ENCODE data around the gene SH3RF3.

SH3RF3 gene

GRCh38 chr2:109348190-109348589, 219.2 kb downstream of the SH3RF3 start:
- Histone ChIP-seq H3K4me1 (no peaks in the 10 kb centered on the region), H3K27me3 (ENCODE audit: low read depth) (no peaks in the 10 kb centered on the region), H3K4me3 (no peak overlapping the region), H3K36me3 (replicated peaks) (no peaks in the 10 kb centered on the region), H3K9me3 (no peaks in the 10 kb centered on the region)
- in situ Hi-C loops (cut with MboI; ENCODE audit: low sequenced_read_pairs): no loop called here
- DNase-seq (ENCODE audit: low spot score in 2 of 2): no peak

GRCh38 chr2:109348671-109349502, 219.9 kb downstream of the SH3RF3 start:
- Histone ChIP-seq H3K4me1 (no peaks in the 10 kb centered on the region), H3K4me3 (no peak overlapping the region), H3K36me3 (replicated peaks) (no peaks in the 10 kb centered on the region), H3K27me3 (ENCODE audit: low read depth) (no peaks in the 10 kb centered on the region), H3K9me3 (no peaks in the 10 kb centered on the region)
- in situ Hi-C loops (cut with MboI; ENCODE audit: low sequenced_read_pairs): no loop called here
- DNase-seq (ENCODE audit: low spot score in 2 of 2): peak in 1 of 2 experiments; percentile 16

- Histone ChIP-seq H3K27me3 (ENCODE audit: low read depth) (no peaks in the 10 kb centered on the region), H3K4me3 (no peak overlapping the region), H3K9me3 (no peaks in the 10 kb centered on the region), H3K36me3 (replicated peaks) (no peaks in the 10 kb centered on the region), H3K4me1 (no peaks in the 10 kb centered on the region)
- DNase-seq (ENCODE audit: low spot score in 2 of 2): no peak
- in situ Hi-C loops (cut with MboI; ENCODE audit: low sequenced_read_pairs): no loop called here
Observed at GRCh38 chr2:109349503-109350465, 220.8 kb downstream of the SH3RF3 start.

GRCh38 chr2:109350526-109350925, 221.5 kb downstream of the SH3RF3 start:
- no peaks in the 10 kb centered on the region for H3K4me1 ChIP-seq
- DNase-seq (ENCODE audit: low spot score in 2 of 2): no peak
- in situ Hi-C loops (cut with MboI; ENCODE audit: low sequenced_read_pairs): no loop called here
- H3K9me3 ChIP-seq: no peaks in the 10 kb centered on the region
- H3K27me3 ChIP-seq (ENCODE audit: low read depth): no peaks in the 10 kb centered on the region
- no peaks in the 10 kb centered on the region for H3K36me3 ChIP-seq (replicated peaks)
- no peak overlapping the region for H3K4me3 ChIP-seq

GRCh38 chr2:109351164-109351756, 222.3 kb downstream of the SH3RF3 start:
- H3K9me3 ChIP-seq: no peaks in the 10 kb centered on the region
- H3K36me3 ChIP-seq (replicated peaks): no peaks in the 10 kb centered on the region
- H3K4me3 ChIP-seq: no peak overlapping the region
- in situ Hi-C loops (cut with MboI; ENCODE audit: low sequenced_read_pairs): no loop called here
- no peaks in the 10 kb centered on the region for H3K4me1 ChIP-seq
- no peaks in the 10 kb centered on the region for H3K27me3 ChIP-seq (ENCODE audit: low read depth)
- no peak for DNase-seq (ENCODE audit: low spot score in 2 of 2)

- Histone ChIP-seq H3K9me3 (no peaks in the 10 kb centered on the region), H3K36me3 (replicated peaks) (no peaks in the 10 kb centered on the region), H3K27me3 (ENCODE audit: low read depth) (no peaks in the 10 kb centered on the region), H3K4me1 (no peaks in the 10 kb centered on the region), H3K4me3 (no peak overlapping the region)
- in situ Hi-C loops (cut with MboI; ENCODE audit: low sequenced_read_pairs): no loop called here
- no peak for DNase-seq (ENCODE audit: low spot score in 2 of 2)
Observed at GRCh38 chr2:109352056-109352897, 223.3 kb downstream of the SH3RF3 start.

GRCh38 chr2:109352898-109353689, 224.1 kb downstream of the SH3RF3 start:
- Histone ChIP-seq H3K4me1 (no peaks in the 10 kb centered on the region), H3K27me3 (ENCODE audit: low read depth) (no peaks in the 10 kb centered on the region), H3K9me3 (no peaks in the 10 kb centered on the region), H3K36me3 (replicated peaks) (no peaks in the 10 kb centered on the region), H3K4me3 (no peak overlapping the region)
- in situ Hi-C loops (cut with MboI; ENCODE audit: low sequenced_read_pairs): no loop called here
- DNase-seq (ENCODE audit: low spot score in 2 of 2): no peak

- Histone ChIP-seq H3K4me3 (no peak overlapping the region), H3K36me3 (replicated peaks) (no peaks in the 10 kb centered on the region), H3K27me3 (ENCODE audit: low read depth) (no peaks in the 10 kb centered on the region), H3K4me1 (no peaks in the 10 kb centered on the region), H3K9me3 (no peaks in the 10 kb centered on the region)
- no peak for DNase-seq (ENCODE audit: low spot score in 2 of 2)
- in situ Hi-C loops (cut with MboI; ENCODE audit: low sequenced_read_pairs): no loop called here
Observed at GRCh38 chr2:109353806-109354745, 225.1 kb downstream of the SH3RF3 start.

- Histone ChIP-seq H3K9me3 (no peaks in the 10 kb centered on the region), H3K4me3 (no peak overlapping the region), H3K27me3 (ENCODE audit: low read depth) (no peaks in the 10 kb centered on the region), H3K4me1 (no peaks in the 10 kb centered on the region), H3K36me3 (replicated peaks) (no peaks in the 10 kb centered on the region)
- in situ Hi-C loops (cut with MboI; ENCODE audit: low sequenced_read_pairs): no loop called here
- no peak for DNase-seq (ENCODE audit: low spot score in 2 of 2)
Observed at GRCh38 chr2:109355192-109355843, 226.3 kb downstream of the SH3RF3 start.

GRCh38 chr2:109356324-109357035, 227.5 kb downstream of the SH3RF3 start:
- no peaks in the 10 kb centered on the region for H3K4me1 ChIP-seq
- H3K9me3 ChIP-seq: no peaks in the 10 kb centered on the region
- H3K4me3 ChIP-seq: no peak overlapping the region
- no peaks in the 10 kb centered on the region for H3K27me3 ChIP-seq (ENCODE audit: low read depth)
- H3K36me3 ChIP-seq (replicated peaks): no peaks in the 10 kb centered on the region
- in situ Hi-C loops (cut with MboI; ENCODE audit: low sequenced_read_pairs): no loop called here
- DNase-seq (ENCODE audit: low spot score in 2 of 2): no peak

- H3K9me3 ChIP-seq: no peaks in the 10 kb centered on the region
- in situ Hi-C loops (cut with MboI; ENCODE audit: low sequenced_read_pairs): no loop called here
- DNase-seq (ENCODE audit: low spot score in 2 of 2): no peak
Observed at GRCh38 chr2:109364217-109364616, 235.2 kb downstream of the SH3RF3 start.

More at GRCh38 chr2:109364217-109364616, 235.2 kb downstream of the SH3RF3 start:
- Histone ChIP-seq H3K36me3 (replicated peaks) (no peaks in the 10 kb centered on the region), H3K4me1 (no peaks in the 10 kb centered on the region), H3K27me3 (ENCODE audit: low read depth) (no peaks in the 10 kb centered on the region), H3K4me3 (no peak overlapping the region)

Measured in HAP-1 (cell line).